Measurements from ENCODE around the gene SLC35E4.
A peak's percentile ranks its signal among the peaks of the same experiment; 100 is the strongest.

GRCh38 chr22:30667494-30668385 lies 32.2 kb downstream of the SLC35E4 start, which contains the start of gene DUSP18:
- TF ChIP-seq CTCF (IDR thresholded peaks at IDR 0.05) (peak in 4 of 5 experiments; percentile 20 to 47 (median 34)), EP300 (IDR thresholded peaks at IDR 0.05) (peak; percentile 50 to 77)

All from tibial nerve (tissue), 4 donors.